Common myeloid progenitor, CD34-positive (primary cell): ENCODE data around the gene ZBTB21.

ENCODE experiments used
- CTCF ChIA-PET: fragments of 350-600 bp; sonication (Branson Sonifier 250); formaldehyde crosslinking; loops from one replicate; lab custom pipeline; 2021; ENCODE audit warnings: antibody characterized with exemption; lab: Charles Lee
- POLR2A ChIA-PET: fragments of 350-600 bp; sonication (Branson Sonifier 250); formaldehyde crosslinking; loops from one replicate; lab custom pipeline; 2021; ENCODE audit warnings: antibody characterized with exemption; lab: Charles Lee
- DNase-seq, 3 donors: peaks; one replicate each; pipeline versions ENCODE4 v3.0.0 to v3.0.0-alpha.2; 2013
- H3K27ac ChIP-seq, 2 experiments: 1 replicate in 1 of 2; 2 replicates in 1 of 2; pipeline ENCODE4 v1.7.0; 2013; ENCODE audit warnings: inconsistent platforms in 2 of 2, low read length in 2 of 2, mild to moderate bottlenecking in 2 of 2, low read depth in 1 of 2, moderate library complexity in 1 of 2; ENCODE audit not compliant: severe bottlenecking in 2 of 2, insufficient read depth in 1 of 2, poor library complexity in 1 of 2
- H3K27me3 ChIP-seq, 5 experiments: replicated peaks in 2 of 5; 1 replicate in 3 of 5; 2 replicates in 2 of 5; pipeline versions ENCODE4 v1.6.1 to v1.7.0; 2013; ENCODE audit warnings: low read length in 4 of 5, mild to moderate bottlenecking in 2 of 5, moderate library complexity in 2 of 5, inconsistent platforms in 1 of 5; ENCODE audit not compliant: insufficient read depth in 5 of 5, control insufficient read depth in 4 of 5
- H3K36me3 ChIP-seq, 4 experiments: 1 replicate in 2 of 4; 2 replicates in 2 of 4; pipeline versions ENCODE4 v1.6.1 to v1.7.0; 2013; ENCODE audit warnings: low read length in 3 of 4, control low read depth in 1 of 4, mild to moderate bottlenecking in 1 of 4; ENCODE audit not compliant: control insufficient read depth in 4 of 4, insufficient read depth in 4 of 4
- H3K4me1 ChIP-seq, 4 experiments: 1 replicate in 3 of 4; 2 replicates in 1 of 4; pipeline versions ENCODE4 v1.6.1 to v1.7.1; 2013; ENCODE audit warnings: low read length in 3 of 4, mild to moderate bottlenecking in 3 of 4, control low read depth in 1 of 4, inconsistent platforms in 1 of 4, moderate library complexity in 1 of 4; ENCODE audit not compliant: control insufficient read depth in 4 of 4, insufficient read depth in 4 of 4; ENCODE audit errors: control extremely low read depth in 1 of 4
- H3K4me3 ChIP-seq, 7 experiments: 1 replicate in 4 of 7; 2 replicates in 3 of 7; pipeline versions ENCODE4 v1.5.1 to v1.7.0; 2013; ENCODE audit warnings: mild to moderate bottlenecking in 7 of 7, low read length in 6 of 7, moderate library complexity in 6 of 7, inconsistent platforms in 2 of 7, low read depth in 2 of 7, control low read depth in 1 of 7; ENCODE audit not compliant: insufficient read depth in 4 of 7, control insufficient read depth in 1 of 7; ENCODE audit errors: extremely low read depth in 1 of 7
- H3K9me3 ChIP-seq, 5 experiments: 1 replicate in 4 of 5; 2 replicates in 1 of 5; pipeline versions ENCODE4 v1.6.1 to v1.7.1; 2013; ENCODE audit warnings: low read length in 4 of 5, mild to moderate bottlenecking in 2 of 5, inconsistent platforms in 1 of 5, low read depth in 1 of 5, moderate library complexity in 1 of 5; ENCODE audit not compliant: control insufficient read depth in 4 of 5, insufficient read depth in 2 of 5; ENCODE audit errors: control extremely low read depth in 1 of 5
- WGBS: methylation state at CpG from one replicate; pipeline ENCODE4 v1.1.5; 2013; ENCODE audit not compliant: insufficient coverage; 5-methylcytosine and 5-hydroxymethylcytosine counted together

Gene ZBTB21

DNA sequence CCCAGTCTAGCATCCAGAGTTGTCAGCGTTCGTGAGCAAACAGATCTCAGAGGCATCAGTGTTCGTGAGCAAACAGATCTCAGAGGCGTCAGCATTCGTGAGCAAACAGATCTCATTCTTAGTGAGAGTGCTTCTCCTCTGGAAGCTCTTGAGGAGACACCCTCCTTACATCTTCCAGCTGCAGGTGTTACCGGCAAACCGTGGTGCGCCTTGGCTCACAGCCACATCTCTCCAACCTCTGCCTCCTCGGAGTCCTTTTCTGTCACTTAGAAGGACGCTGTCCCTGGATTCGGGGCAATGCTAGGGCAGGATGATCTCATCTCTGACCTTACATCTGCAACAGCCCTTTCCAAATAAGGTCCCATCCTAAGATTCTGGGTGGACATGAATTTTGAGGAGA, 46.3 kb upstream of the ZBTB21 start:
- ChIA-PET POLR2A (no interaction called here), CTCF (interaction anchor here (1.2 kb wide), 1 partner anchor 11 kb away, joined by 3 read pairs; no protein-coding TSS in a partner anchor)
- Histone ChIP-seq H3K4me3 (no peak overlapping the region), H3K4me1 (peaks cover 7 to 32% (median 25%) of the 10 kb centered on the region in 4 experiments), H3K27ac (no peak overlapping the region), H3K9me3 (no peaks in the 10 kb centered on the region), H3K27me3 (no peaks in the 10 kb centered on the region), H3K36me3 (no peaks in the 10 kb centered on the region)
- no peak for DNase-seq
- 94% methylated on average over 11 of the region's 11 CpGs for WGBS

DNA sequence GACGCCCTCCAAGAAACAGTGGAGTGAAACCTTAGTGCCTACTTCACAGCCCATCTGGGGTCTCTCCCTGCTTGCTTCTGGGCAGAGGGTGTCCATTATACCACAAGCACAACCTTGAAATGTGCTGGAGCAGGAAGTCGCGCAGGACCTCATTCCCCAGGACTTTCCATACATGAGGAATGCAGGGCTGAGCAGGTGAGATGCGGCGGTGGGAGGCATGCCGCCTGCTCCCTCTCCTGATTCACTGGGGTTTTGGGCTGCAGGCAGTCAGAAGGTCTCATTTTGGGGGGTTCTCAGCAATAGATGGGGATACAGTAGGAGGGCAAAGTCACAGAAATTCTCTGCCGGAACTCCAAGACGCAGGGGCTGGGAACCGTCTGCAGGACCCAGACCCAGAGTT, 45.3 kb upstream of the ZBTB21 start:
- CTCF ChIA-PET: interaction anchor here (0.6 to 1.2 kb wide), 2 partner anchors 10 to 86 kb away, joined by 3 read pairs; no protein-coding TSS in a partner anchor
- Histone ChIP-seq H3K4me1 (peaks cover 3 to 29% (median 18%) of the 10 kb centered on the region in 4 experiments), H3K27ac (no peak overlapping the region), H3K9me3 (no peaks in the 10 kb centered on the region), H3K27me3 (no peaks in the 10 kb centered on the region), H3K4me3 (no peak overlapping the region), H3K36me3 (no peaks in the 10 kb centered on the region)
- no peak for DNase-seq
- WGBS: 67% methylated on average over 3 of the region's 9 CpGs
- POLR2A ChIA-PET: no interaction called here

DNA sequence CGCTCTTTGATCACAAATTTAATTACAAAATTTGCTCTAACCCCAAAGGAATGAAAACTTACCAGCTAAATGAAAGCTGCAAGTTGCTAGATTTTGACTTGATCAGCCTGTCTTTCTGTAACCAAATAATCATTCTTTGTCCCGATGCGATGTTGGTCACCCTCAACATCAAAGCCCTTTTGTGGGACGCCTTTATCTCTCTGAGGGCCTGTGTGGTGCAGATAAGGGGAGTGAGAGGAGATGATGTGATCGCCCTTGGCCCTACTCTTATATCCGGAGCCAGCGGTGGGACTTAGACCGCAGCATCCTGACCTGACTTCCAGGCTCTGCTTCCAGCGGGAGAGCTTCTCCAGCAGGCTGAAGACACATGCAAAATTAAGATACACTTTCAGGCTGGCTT, 41.6 kb upstream of the ZBTB21 start:
- H3K4me3 ChIP-seq: peak overlapping the region in 1 of 7 experiments; percentile 55
- H3K27me3 ChIP-seq: no peaks in the 10 kb centered on the region
- H3K27ac ChIP-seq: no peak overlapping the region
- H3K9me3 ChIP-seq: no peaks in the 10 kb centered on the region
- ChIA-PET CTCF (no interaction called here), POLR2A (interaction anchor here (0.6 to 1.6 kb wide), 2 partner anchors 11 to 81 kb away, joined by 3 to 4 read pairs; no protein-coding TSS in a partner anchor)
- 9% methylated on average over 3 of the region's 9 CpGs for WGBS
- peaks cover 3 to 25% (median 12%) of the 10 kb centered on the region in 4 experiments for H3K4me1 ChIP-seq
- DNase-seq: peak; percentile 90 to 96 (median 92)
- no peaks in the 10 kb centered on the region for H3K36me3 ChIP-seq

DNA sequence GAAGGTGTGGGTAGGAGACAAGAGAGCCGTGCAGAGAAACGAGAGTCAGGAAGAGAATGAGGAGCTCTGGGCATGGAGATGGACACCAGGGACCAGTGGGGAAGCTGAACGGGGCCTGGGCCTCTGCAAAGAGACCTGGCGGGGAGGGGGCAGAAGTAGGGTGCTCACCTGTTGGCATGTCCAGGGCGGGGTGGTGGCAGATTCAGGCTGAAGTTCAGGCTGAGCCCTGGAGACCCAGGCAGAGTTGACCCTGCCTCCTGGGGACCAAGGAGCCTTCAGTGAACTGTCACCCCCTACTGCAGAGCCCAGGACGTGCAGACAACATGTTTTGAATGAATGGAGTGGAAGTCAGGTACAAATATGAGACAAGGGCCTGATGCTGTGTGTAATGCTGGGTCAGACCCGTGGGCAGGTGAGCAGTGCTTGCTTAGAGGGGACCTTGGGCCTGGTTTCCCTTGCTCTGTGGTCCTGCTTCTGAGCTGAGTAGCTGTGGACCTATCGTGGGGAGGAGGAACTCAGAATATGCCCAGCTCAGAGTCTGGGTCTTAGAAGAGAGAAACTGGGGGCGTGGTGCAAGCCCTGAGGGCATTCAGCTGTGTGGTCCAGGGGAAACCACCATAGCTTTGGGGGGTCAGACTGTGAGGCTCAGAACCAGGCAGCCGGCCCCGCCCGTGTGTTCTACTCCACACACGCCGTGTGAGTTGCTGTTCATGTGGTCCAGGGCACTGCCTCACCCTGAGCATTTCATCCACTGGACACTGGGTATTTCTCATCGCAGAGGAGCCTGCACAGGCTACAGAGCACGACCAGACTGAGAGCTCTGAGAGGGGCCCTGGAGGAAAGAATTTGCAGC, 39.6 kb upstream of the ZBTB21 start:
- H3K27ac ChIP-seq: no peak overlapping the region
- 92% methylated on average over 15 of the region's 16 CpGs for WGBS
- peaks cover 3 to 25% (median 12%) of the 10 kb centered on the region in 4 experiments for H3K4me1 ChIP-seq
- ChIA-PET POLR2A (interaction anchor here (0.8 kb wide), 1 partner anchor 40 kb away, joined by 3 read pairs; the partner anchor contains the start of gene ZBTB21), CTCF (interaction anchor here (0.9 to 1.0 kb wide), 2 partner anchors 58 to 67 kb away, joined by 3 to 5 read pairs; no protein-coding TSS in a partner anchor)
- no peak overlapping the region for H3K4me3 ChIP-seq
- no peak for DNase-seq
- no peaks in the 10 kb centered on the region for H3K9me3 ChIP-seq
- H3K36me3 ChIP-seq: no peaks in the 10 kb centered on the region
- H3K27me3 ChIP-seq: no peaks in the 10 kb centered on the region

DNA sequence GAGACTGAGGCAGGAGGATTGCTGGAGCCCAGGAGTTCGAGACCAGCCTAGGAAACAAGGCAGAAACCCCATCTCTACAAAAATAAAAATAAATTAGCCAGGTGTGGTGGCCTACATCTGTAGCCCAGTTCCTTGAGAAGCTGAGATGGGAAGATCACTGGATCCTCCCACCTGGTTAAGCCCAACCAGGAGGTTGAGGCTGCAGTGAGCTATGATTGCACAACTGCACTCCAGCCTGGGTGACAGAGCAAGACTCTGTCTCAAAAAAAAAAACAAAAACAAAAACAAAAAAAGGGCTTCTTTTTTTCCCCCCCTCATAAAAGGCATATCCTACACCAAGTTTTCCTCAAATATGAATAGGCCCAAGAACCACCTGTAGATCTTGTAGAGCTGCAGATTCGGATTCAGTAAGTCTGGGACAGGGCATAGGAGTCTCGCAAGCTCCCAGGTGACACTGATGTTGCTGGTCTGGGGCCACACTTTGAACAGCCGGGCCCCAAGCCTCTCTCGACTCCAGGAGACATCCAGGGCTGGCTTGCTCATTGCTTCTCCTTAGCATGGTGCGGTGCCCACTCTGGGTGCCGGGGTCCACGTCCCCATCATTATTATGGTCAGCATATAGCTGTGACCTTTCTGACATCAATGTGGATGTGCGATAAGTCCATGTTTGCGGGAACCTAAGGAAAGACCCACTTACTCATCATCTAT, 38.9 kb upstream of the ZBTB21 start:
- 96% methylated on average over 6 of the region's 10 CpGs for WGBS
- CTCF ChIA-PET: interaction anchor here (0.9 kb wide), 1 partner anchor 14 kb away, joined by 3 read pairs; no protein-coding TSS in a partner anchor

DNA sequence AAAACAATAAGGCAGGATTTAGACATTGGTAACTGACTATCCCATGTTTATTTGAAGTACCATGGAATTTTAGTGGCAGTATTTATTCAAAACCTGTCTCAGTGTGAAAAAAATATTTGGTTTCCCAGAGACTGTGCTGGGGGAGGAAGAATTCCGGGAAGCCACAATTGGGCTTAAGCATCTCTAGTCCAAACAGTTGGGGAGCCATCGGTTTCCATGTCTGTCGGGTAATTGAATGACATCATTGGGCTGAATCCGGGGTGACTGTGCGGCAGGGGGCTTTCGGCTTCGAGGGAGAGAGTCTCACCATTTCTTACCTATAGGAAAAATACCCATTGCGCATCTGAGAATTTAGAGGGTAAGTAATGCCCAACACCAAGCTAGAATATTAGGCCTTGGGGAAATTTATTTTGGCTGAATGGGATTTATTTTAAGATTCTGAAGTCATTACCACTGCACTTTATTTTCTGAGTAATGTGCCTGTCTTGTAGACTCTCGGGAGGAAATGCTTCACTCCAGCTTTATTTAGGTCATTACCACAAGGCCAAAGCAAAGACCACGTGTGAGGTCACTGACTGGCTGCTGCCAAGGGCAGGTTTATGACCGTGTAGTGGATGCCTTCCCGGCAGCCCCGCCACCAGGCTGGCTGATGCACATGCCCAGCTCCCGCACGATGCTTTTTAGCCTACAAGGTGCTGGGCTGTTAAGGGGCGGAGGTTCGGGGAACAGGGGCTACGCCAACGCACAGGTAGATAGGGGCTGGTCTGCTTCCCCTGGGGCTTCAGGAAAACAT, 37.9 kb upstream of the ZBTB21 start:
- peak in 1 of 3 donors; percentile 38 for DNase-seq
- H3K27ac ChIP-seq: no peak overlapping the region
- peaks cover 3 to 24% (median 12%) of the 10 kb centered on the region in 4 experiments for H3K4me1 ChIP-seq
- ChIA-PET POLR2A (interaction anchor here (1.2 kb wide), 1 partner anchor 11 kb away, joined by 3 read pairs; no protein-coding TSS in a partner anchor), CTCF (interaction anchor here (0.5 to 1.1 kb wide), 4 partner anchors 10 to 60 kb away, joined by 3 read pairs; no protein-coding TSS in a partner anchor)
- no peaks in the 10 kb centered on the region for H3K9me3 ChIP-seq
- H3K36me3 ChIP-seq: no peaks in the 10 kb centered on the region
- no peaks in the 10 kb centered on the region for H3K27me3 ChIP-seq
- no peak overlapping the region for H3K4me3 ChIP-seq
- WGBS: 94% methylated on average over 13 of the region's 19 CpGs

More for the DNA sequence above, 38.9 kb upstream of the ZBTB21 start:
- Histone ChIP-seq H3K4me1 (peaks cover 3 to 24% (median 12%) of the 10 kb centered on the region in 4 experiments), H3K27ac (no peak overlapping the region), H3K4me3 (no peak overlapping the region), H3K27me3 (no peaks in the 10 kb centered on the region), H3K36me3 (no peaks in the 10 kb centered on the region), H3K9me3 (no peaks in the 10 kb centered on the region)
- POLR2A ChIA-PET: no interaction called here
- DNase-seq: no peak
